BJ (cell line): Measurements from ENCODE around the gene RESP18. TPM values are rescaled to one million over a fixed set of nuclear protein-coding genes. Genes with fewer than 3 reads are reported as not detected.

Experiments
- CTCF ChIA-PET: fragments of 350-600 bp; formaldehyde crosslinking; extraction: SDS; loops from one replicate; lab custom pipeline; 2021; ENCODE audit warnings: antibody characterized with exemption, inconsistent platforms; lab: Yijun Ruan, JAX
- POLR2A ChIA-PET: fragments of 300-600 bp; sonication (Branson Sonifier 250); formaldehyde crosslinking; extraction: SDS; loops from one replicate; lab custom pipeline; 2021; ENCODE audit warnings: antibody characterized with exemption; lab: Charles Lee
- DNase-seq: peaks from one replicate; pipeline ENCODE4 v3.0.0-alpha.2; 2011; ENCODE audit warnings: low read depth
- H3K27me3 ChIP-seq: 2 replicates; pipeline ENCODE4 v1.6.0; 2011; ENCODE audit warnings: low read length; ENCODE audit not compliant: control insufficient read depth, insufficient read depth
- H3K36me3 ChIP-seq: 2 replicates; pipeline ENCODE4 v1.5.1; 2011; ENCODE audit warnings: low read length; ENCODE audit not compliant: control insufficient read depth, insufficient read depth
- H3K4me3 ChIP-seq: 2 replicates; pipeline ENCODE4 v1.5.1; 2011; ENCODE audit warnings: low read depth, mild to moderate bottlenecking, control low read depth, low read length
- polyA minus RNA-seq: library from RNA; depleted of rRNA, polyadenylated mRNA; stranded (reverse); fragments of >200 nt; gene quantifications from 2 replicates; pipeline ENCODE4 v1.2.3, GENCODE V29; 2011; rRNA and poly(A)+ RNA removed
- polyA plus RNA-seq: library from polyadenylated mRNA; depleted of rRNA; stranded (reverse); fragments of >200 nt; gene quantifications from 2 replicates; pipeline ENCODE4 v1.2.3, GENCODE V29; 2011; rRNA removed
- TF ChIP-seq, protein P1 (sequence below): IDR thresholded peaks from 2 replicates; pipeline ENCODE4 v1.5.1; 2011; ENCODE audit warnings: low read depth, mild to moderate bottlenecking, control low read depth, inconsistent platforms, low read length, moderate library complexity; ENCODE audit not compliant: insufficient read depth

The RESP18 gene
- polyA plus RNA-seq, result not detected in 2 replicates
- not detected in 2 replicates for polyA minus RNA-seq

- peaks cover 25% of the 10 kb centered on the region for H3K27me3 ChIP-seq
- no peaks in the 10 kb centered on the region for H3K36me3 ChIP-seq
- TF ChIP-seq, protein P1, sequence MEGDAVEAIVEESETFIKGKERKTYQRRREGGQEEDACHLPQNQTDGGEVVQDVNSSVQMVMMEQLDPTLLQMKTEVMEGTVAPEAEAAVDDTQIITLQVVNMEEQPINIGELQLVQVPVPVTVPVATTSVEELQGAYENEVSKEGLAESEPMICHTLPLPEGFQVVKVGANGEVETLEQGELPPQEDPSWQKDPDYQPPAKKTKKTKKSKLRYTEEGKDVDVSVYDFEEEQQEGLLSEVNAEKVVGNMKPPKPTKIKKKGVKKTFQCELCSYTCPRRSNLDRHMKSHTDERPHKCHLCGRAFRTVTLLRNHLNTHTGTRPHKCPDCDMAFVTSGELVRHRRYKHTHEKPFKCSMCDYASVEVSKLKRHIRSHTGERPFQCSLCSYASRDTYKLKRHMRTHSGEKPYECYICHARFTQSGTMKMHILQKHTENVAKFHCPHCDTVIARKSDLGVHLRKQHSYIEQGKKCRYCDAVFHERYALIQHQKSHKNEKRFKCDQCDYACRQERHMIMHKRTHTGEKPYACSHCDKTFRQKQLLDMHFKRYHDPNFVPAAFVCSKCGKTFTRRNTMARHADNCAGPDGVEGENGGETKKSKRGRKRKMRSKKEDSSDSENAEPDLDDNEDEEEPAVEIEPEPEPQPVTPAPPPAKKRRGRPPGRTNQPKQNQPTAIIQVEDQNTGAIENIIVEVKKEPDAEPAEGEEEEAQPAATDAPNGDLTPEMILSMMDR, result no peak
- no peak for DNase-seq
- ChIA-PET CTCF (no interaction called here), POLR2A (no interaction called here)
- no peak within 1 kb of the TSS for H3K4me3 ChIP-seq
These were observed at the start of gene RESP18 for GRCh38 chr2:219332542-219332941. TSS of gene RESP18 (minus strand) at chr2:219332744.

- H3K4me3 ChIP-seq, result no peak overlapping the region
- no peaks in the 10 kb centered on the region for H3K27me3 ChIP-seq
- DNase-seq, result no peak
- peaks cover 40% of the 10 kb centered on the region for H3K36me3 ChIP-seq
- CTCF ChIA-PET, result no interaction called here
- POLR2A ChIA-PET, result no interaction called here
- TF ChIP-seq, protein P1, result no peak
These were observed 48.9 kb upstream of the RESP18 start for GRCh38 chr2:219381448-219381847.

DNA sequence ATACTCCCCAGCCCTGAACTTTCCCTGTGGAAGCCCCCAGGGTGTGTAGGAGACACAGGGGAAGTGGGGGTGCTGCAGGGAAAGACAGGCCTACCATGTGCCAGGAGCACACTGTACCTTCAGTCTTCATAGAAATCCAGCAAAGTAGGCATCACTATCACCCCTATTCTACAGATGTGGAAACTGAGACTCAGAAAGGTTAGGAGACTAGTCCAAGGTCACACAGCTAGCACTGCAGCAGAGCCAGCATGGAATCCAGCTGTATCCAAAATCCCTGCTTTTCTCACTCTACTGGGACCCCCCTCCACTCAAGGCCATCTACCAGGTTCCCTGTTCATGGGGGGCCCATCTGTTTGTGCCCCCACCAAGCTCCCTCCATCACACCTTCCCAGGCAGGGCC, 48.4 kb upstream of the RESP18 start:
- CTCF ChIA-PET, result no interaction called here

DNA sequence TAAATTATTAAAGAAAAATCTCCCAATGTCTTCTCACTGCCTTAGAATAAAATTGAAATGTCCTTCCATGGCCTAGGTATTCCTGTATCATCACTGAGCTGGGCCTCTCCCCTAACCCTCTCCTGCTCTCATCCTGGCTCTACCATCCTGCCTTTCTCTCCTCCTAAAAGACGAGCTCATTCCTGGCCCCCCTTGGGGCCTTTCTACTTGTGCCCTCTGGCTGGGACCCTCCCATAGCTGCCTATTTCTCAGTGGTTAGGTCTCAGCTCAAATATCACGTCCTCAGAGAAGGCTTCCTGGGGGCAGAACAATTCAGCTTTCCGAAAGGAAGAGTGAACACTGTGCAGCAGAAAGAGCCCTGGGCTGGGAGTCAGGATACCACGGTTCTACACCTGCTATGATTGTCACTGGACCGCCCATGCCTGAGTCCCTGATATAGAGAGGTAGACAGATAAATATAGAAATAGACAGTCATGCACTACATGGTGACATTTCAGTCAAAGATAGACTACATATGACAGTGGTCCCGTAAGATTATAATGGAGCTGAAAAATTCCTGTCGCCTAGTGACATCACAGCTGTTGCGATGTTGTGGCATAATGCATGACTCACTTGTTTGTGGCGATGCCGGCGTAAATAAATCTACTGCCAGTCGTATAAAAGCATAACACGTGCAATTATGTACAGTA, 45.8 kb upstream of the RESP18 start:
- ChIA-PET POLR2A (no interaction called here), CTCF (interaction anchor here (0.6 to 1.6 kb wide), 4 partner anchors 9 to 25 kb away, joined by 3 to 5 read pairs (median 4); partner anchors contain the start of gene DNPEP)
- DNase-seq, result no peak
- TF ChIP-seq, protein P1, result no peak
- H3K4me3 ChIP-seq, result no peak overlapping the region
- no peaks in the 10 kb centered on the region for H3K27me3 ChIP-seq
- H3K36me3 ChIP-seq, result peaks cover 29% of the 10 kb centered on the region

More for the DNA sequence above, 48.4 kb upstream of the RESP18 start:
- POLR2A ChIA-PET, result no interaction called here
- DNase-seq, result no peak
- Histone ChIP-seq H3K4me3 (no peak overlapping the region), H3K27me3 (no peaks in the 10 kb centered on the region), H3K36me3 (peaks cover 36% of the 10 kb centered on the region)
- TF ChIP-seq, protein P1, result no peak

- no peak overlapping the region for H3K4me3 ChIP-seq
- peak; percentile 40 for DNase-seq
- POLR2A ChIA-PET, result no interaction called here
- CTCF ChIA-PET, result interaction anchor here (0.6 to 3.6 kb wide), 4 partner anchors 10 to 210 kb away, joined by 4 to 15 read pairs (median 4); no protein-coding TSS in a partner anchor
- H3K27me3 ChIP-seq, result no peaks in the 10 kb centered on the region
- TF ChIP-seq, protein P1, result no peak
- peaks cover 9% of the 10 kb centered on the region for H3K36me3 ChIP-seq
These were observed 36.9 kb upstream of the RESP18 start for GRCh38 chr2:219369447-219369861.
